ENCODE measurements around the gene TECPR2.
"Not testable (repeated sequence)": the region's sequence is repeated elsewhere in the genome, so short reads cannot be mapped to it uniquely, and the experiment has no call there.

The TECPR2 gene

GRCh38 chr14:102513899-102514772 is 151.4 kb downstream of the TECPR2 start:
- in situ Hi-C loops (cut with HindIII; ENCODE audit: low sequenced_read_pairs): no loop called here
- DNase-seq (ENCODE audit: low read depth): no peak
- H3K4me3 ChIP-seq (ENCODE audit: low read depth, low read length): no peak overlapping the region
- TF ChIP-seq, protein P1, sequence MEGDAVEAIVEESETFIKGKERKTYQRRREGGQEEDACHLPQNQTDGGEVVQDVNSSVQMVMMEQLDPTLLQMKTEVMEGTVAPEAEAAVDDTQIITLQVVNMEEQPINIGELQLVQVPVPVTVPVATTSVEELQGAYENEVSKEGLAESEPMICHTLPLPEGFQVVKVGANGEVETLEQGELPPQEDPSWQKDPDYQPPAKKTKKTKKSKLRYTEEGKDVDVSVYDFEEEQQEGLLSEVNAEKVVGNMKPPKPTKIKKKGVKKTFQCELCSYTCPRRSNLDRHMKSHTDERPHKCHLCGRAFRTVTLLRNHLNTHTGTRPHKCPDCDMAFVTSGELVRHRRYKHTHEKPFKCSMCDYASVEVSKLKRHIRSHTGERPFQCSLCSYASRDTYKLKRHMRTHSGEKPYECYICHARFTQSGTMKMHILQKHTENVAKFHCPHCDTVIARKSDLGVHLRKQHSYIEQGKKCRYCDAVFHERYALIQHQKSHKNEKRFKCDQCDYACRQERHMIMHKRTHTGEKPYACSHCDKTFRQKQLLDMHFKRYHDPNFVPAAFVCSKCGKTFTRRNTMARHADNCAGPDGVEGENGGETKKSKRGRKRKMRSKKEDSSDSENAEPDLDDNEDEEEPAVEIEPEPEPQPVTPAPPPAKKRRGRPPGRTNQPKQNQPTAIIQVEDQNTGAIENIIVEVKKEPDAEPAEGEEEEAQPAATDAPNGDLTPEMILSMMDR (IDR thresholded peaks at IDR 0.05; ENCODE audit: low read depth, low read length, missing control alignments): no peak

- H3K4me3 ChIP-seq (ENCODE audit: low read depth, low read length): no peak overlapping the region
- TF ChIP-seq, protein P1 (IDR thresholded peaks at IDR 0.05; ENCODE audit: low read depth, low read length, missing control alignments): no peak
- in situ Hi-C loops (cut with HindIII; ENCODE audit: low sequenced_read_pairs): no loop called here
- no peak for DNase-seq (ENCODE audit: low read depth)
Measured at GRCh38 chr14:102514987-102515733, 152.4 kb downstream of the TECPR2 start.

- H3K4me3 ChIP-seq (ENCODE audit: low read depth, low read length): peak overlapping the region; percentile 49
- DNase-seq (ENCODE audit: low read depth): no peak
- TF ChIP-seq, protein P1 (IDR thresholded peaks at IDR 0.05; ENCODE audit: low read depth, low read length, missing control alignments): peak; percentile 66
- in situ Hi-C loops (cut with HindIII; ENCODE audit: low sequenced_read_pairs): no loop called here
Measured at GRCh38 chr14:102516531-102517391, 154.0 kb downstream of the TECPR2 start.

DNA sequence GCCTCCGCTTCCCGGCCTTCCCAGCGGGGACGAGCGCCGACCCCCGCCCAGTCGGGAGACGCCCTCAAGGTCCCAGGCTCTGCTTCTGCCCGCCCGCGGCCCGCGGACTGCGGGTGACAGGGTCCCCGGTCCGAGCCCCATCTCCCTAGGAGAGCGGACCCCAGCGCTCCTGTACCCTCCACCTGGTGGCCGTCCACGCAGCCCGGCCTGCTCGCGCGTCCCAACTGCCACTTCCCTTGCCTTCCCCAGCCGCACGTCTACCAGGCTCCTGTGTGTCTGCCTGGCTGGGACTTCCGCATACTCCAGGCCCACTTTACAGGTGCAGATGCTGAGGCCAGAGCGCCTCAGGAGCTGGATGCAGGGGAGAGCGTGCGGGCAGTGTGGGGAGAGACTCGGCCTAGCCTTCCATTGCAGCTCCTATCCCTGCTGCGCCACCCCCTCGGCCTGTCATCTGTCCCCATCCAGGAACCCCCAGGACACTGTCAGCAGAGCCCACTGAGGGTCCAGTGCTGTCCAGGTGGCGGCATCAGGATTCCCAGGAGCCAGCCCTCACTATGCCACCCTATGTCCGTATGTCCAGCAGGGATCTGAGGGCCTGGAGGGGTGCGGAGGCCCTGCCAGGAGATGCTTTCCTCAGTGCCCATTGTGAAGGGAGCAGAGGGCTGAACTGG is 154.8 kb downstream of the TECPR2 start:
- in situ Hi-C loops (cut with HindIII; ENCODE audit: low sequenced_read_pairs): no loop called here
- TF ChIP-seq, protein P1 (IDR thresholded peaks at IDR 0.05; ENCODE audit: low read depth, low read length, missing control alignments): no peak
- peak overlapping the region; percentile 49 for H3K4me3 ChIP-seq (ENCODE audit: low read depth, low read length)
- DNase-seq (ENCODE audit: low read depth): no peak

DNA sequence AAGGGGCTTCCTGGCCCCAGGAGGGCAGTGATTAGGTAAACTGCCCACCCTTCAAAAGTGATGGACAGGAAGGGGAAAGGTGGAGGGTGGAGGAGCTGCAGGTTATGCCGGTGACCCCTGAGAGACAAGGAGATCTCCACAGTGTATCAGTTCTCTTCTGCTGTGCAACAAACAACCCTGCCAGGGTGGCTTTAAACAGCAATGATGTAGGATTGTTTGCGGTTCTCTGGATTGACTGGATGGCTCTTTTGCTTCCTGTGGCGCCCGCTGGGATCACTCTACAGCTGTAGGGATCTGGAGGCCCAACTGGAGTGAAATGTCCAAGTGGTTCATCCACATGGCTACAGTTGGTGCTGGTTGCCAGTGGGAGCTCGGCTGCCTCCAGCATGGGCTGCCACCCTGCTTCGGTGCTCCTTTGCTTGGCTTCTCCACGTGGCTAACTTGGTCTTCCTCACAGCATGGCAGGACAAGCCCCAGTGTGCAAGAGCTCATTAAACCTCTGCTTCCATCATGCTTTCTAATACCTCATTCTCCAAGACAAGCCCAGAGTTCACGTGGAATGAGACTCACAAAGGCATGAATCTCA is 155.4 kb downstream of the TECPR2 start:
- in situ Hi-C loops (cut with HindIII; ENCODE audit: low sequenced_read_pairs): no loop called here
- TF ChIP-seq, protein P1 (IDR thresholded peaks at IDR 0.05; ENCODE audit: low read depth, low read length, missing control alignments): no peak
- no peak overlapping the region for H3K4me3 ChIP-seq (ENCODE audit: low read depth, low read length)
- no peak for DNase-seq (ENCODE audit: low read depth)

- H3K4me3 ChIP-seq (ENCODE audit: low read depth, low read length); in situ Hi-C loops (cut with HindIII; ENCODE audit: low sequenced_read_pairs); DNase-seq (ENCODE audit: low read depth): not testable (repeated sequence)
Measured at GRCh38 chr14:102519709-102520108, 157.0 kb downstream of the TECPR2 start.

Measured in astrocyte of the cerebellum (primary cell).